HepG2 (cell line): Measurements from ENCODE around the gene MSI2. TPM values are rescaled to one million over a fixed set of nuclear protein-coding genes. Genes with fewer than 3 reads are reported as not detected.

ENCODE experiments used
- EZH2 ChIP-seq: conservative IDR thresholded peaks from 2 replicates; pipeline ENCODE4 v1.6.1; 2012; ENCODE audit warnings: mild to moderate bottlenecking, low read depth, low read length, moderate library complexity
- FUBP1 ChIP-seq: sonication (generic); formaldehyde crosslinking; IDR thresholded peaks from 2 replicates; pipeline ENCODE4 v1.5.1; 2020; ENCODE audit warnings: missing genetic modification reagents, mild to moderate bottlenecking, borderline replicate concordance
- HDAC2 ChIP-seq: sonication (generic); formaldehyde crosslinking; IDR thresholded peaks from 2 replicates; pipeline ENCODE4 v1.4.0; 2020; ENCODE audit warnings: missing genetic modification reagents
- IKZF4 ChIP-seq: sonication (generic); formaldehyde crosslinking; IDR thresholded peaks from 2 replicates; pipeline ENCODE4 v1.5.1; 2020; ENCODE audit warnings: borderline replicate concordance, mild to moderate bottlenecking, low read depth, missing genetic modification reagents; ENCODE audit errors: not compliant biosample characterization
- KIAA2018 ChIP-seq: sonication (generic); formaldehyde crosslinking; IDR thresholded peaks from 2 replicates; pipeline ENCODE4 v1.5.0; 2020; ENCODE audit warnings: mild to moderate bottlenecking, missing genetic modification reagents, borderline replicate concordance
- NAIF1 ChIP-seq: sonication (generic); formaldehyde crosslinking; IDR thresholded peaks from 2 replicates; pipeline ENCODE4 v1.5.0; 2020; ENCODE audit warnings: mild to moderate bottlenecking, missing genetic modification reagents, borderline replicate concordance
- NCOA2 ChIP-seq: sonication (generic); formaldehyde crosslinking; IDR thresholded peaks from 2 replicates; pipeline ENCODE4 v1.8.0; 2022; ENCODE audit warnings: inconsistent platforms
- PBX2 ChIP-seq: IDR thresholded peaks from 2 replicates; pipeline ENCODE4 v1.6.1; 2016; ENCODE audit warnings: control low read depth
- RBFOX2 ChIP-seq: fragments of 200-400 bp; formaldehyde crosslinking; IDR thresholded peaks from 2 replicates; pipeline ENCODE4 v1.6.1; 2017; ENCODE audit warnings: low read depth, mild to moderate bottlenecking, low read length
- SOX13 ChIP-seq, 3 experiments: fragments of 450-650 bp in 1 of 3; sonication (generic) in 1 of 3; formaldehyde crosslinking in 1 of 3; IDR thresholded peaks in 2 of 3; conservative IDR thresholded peaks in 1 of 3; 2 replicates each; pipeline versions ENCODE4 v1.5.0 to v1.6.1; 2016 to 2020; ENCODE audit warnings: antibody characterized with exemption in 1 of 3, mild to moderate bottlenecking in 1 of 3, missing compliant biosample characterization in 1 of 3, missing genetic modification reagents in 1 of 3, moderate library complexity in 1 of 3
- ZFP62 ChIP-seq: sonication (generic); formaldehyde crosslinking; IDR thresholded peaks from 2 replicates; pipeline ENCODE4 v1.4.0; 2020; ENCODE audit warnings: missing genetic modification reagents
- ZNF574 ChIP-seq: sonication (generic); formaldehyde crosslinking; IDR thresholded peaks from 2 replicates; pipeline ENCODE4 v1.4.0; 2020; ENCODE audit warnings: missing genetic modification reagents
- ZNF878 ChIP-seq: sonication (generic); formaldehyde crosslinking; IDR thresholded peaks from 2 replicates; pipeline ENCODE4 v1.8.1; 2023; ENCODE audit warnings: mild to moderate bottlenecking, missing genetic modification reagents, moderate library complexity
- polyA plus RNA-seq, 8 experiments: library from polyadenylated mRNA; depleted of rRNA in 3 of 8; stranded (reverse) in 7 of 8; unstranded in 1 of 8; fragments of >200 nt; fragmentation: Illumina TruSeq in 4 of 8; extraction: Trizol in 4 of 8; gene quantifications; 2 replicates each; pipeline versions ENCODE4 v1.2.1 to v1.2.3, GENCODE V29; 2011 to 2016; ENCODE audit warnings: low read depth in 4 of 8, missing spikeins in 1 of 8, mixed read lengths in 1 of 8; ENCODE audit not compliant: insufficient read depth in 1 of 8
- total RNA-seq, 5 experiments: library from RNA; depleted of rRNA; stranded (reverse); fragments of >200 nt; fragmentation: Illumina TruSeq; extraction: Trizol; gene quantifications; 2 replicates each; pipeline ENCODE4 v1.2.3, GENCODE V29; 2016; ENCODE audit warnings: low read depth in 1 of 5

The MSI2 gene
- total and polyA plus RNA-seq, 2 of the 13 experiments (the other 11 are each of a cell fraction or from before 2014, with no cell fraction given), result 77.5 to 78.4 TPM

- TF ChIP-seq ZNF574 (CRISPR knock-in tag) (no peak), SOX13 (IDR thresholded peaks at IDR 0.05) (no peak), SOX13 (CRISPR knock-in tag; conservative IDR thresholded peaks at IDR 0.05 in 1 of 2, IDR thresholded peaks at IDR 0.05 in 1 of 2) (peak in 1 of 2 experiments; percentile 86; a peak in 2 of 4 replicates), ZNF878 (CRISPR knock-in tag) (peak; percentile 65; the same call in 1 of the 2 replicates), NCOA2 (CRISPR knock-in tag) (peak; percentile 93), NAIF1 (CRISPR knock-in tag) (no peak), PBX2 (no peak), RBFOX2 (no peak), EZH2 (no peak), FUBP1 (CRISPR knock-in tag) (no peak), ZFP62 (CRISPR knock-in tag) (no peak), HDAC2 (peak; percentile 85), IKZF4 (CRISPR knock-in tag) (no peak), KIAA2018 (no peak)
Measured at GRCh38 chr17:57372156-57372555, 115.8 kb downstream of the MSI2 start (continued).
